HS-5 (cell line): ENCODE data around the gene ALPP.
"Not testable (repeated sequence)": the region's sequence is repeated elsewhere in the genome, so short reads cannot be mapped to it uniquely, and the experiment has no call there.

ENCODE experiments used
- DNase-seq: peaks from one replicate; pipeline ENCODE4 v3.0.0-alpha.2; 2012; ENCODE audit warnings: low read depth

Gene ALPP

DNA sequence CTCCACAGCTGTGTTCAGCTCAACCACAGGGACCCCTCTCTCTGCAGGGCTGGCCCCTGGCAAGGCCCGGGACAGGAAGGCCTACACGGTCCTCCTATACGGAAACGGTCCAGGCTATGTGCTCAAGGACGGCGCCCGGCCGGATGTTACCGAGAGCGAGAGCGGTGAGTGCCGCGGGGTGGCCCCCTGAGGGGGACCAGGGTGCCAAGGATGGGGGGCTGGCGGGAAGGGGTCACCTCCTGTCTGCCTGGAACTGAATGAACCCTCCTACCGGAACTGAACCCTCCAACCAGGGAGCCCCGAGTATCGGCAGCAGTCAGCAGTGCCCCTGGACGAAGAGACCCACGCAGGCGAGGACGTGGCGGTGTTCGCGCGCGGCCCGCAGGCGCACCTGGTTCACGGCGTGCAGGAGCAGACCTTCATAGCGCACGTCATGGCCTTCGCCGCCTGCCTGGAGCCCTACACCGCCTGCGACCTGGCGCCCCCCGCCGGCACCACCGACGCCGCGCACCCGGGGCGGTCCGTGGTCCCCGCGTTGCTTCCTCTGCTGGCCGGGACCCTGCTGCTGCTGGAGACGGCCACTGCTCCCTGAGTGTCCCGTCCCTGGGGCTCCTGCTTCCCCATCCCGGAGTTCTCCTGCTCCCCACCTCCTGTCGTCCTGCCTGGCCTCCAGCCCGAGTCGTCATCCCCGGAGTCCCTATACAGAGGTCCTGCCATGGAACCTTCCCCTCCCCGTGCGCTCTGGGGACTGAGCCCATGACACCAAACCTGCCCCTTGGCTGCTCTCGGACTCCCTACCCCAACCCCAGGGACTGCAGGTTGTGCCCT, 2.9 kb downstream of the ALPP start:
- not testable (repeated sequence) for DNase-seq

DNA sequence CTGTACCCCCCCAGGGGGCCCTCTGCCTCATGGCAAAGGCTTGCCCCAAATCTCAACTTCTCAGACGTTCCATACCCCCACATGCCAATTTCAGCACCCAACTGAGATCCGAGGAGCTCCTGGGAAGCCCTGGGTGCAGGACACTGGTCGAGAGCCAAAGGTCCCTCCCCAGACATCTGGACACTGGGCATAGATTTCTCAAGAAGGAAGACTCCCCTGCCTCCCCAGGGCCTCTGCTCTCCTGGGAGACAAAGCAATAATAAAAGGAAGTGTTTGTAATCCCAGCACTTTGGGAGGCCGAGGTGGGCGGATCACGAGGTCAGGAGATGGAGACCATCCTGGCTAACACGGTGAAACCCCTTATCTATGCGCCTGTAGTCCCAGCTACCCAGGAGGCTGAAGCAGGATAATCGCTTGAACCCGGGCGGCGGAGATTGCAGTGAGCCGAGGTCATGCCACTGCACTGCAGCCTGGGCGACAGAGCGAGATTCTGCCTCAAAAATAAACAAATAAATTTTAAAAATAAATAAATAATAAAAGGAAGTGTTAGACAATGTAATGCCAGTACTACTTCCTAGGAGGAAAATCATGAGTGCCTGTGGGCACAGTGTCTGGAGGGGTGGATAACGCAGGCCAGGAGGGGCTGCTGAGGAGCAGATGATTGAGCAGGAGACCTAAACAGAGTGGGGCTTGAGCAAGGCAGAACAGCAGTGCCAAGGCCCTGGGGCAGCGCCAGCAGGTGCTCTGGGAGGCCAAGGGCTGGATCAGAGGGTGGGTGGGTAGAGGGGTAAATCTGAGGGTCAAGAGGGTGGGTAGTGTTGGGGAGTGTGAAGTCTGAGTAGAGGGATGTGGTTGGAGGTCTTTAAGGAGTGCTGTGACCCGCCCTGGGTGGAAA, 4.0 kb downstream of the ALPP start:
- no peak for DNase-seq

DNA sequence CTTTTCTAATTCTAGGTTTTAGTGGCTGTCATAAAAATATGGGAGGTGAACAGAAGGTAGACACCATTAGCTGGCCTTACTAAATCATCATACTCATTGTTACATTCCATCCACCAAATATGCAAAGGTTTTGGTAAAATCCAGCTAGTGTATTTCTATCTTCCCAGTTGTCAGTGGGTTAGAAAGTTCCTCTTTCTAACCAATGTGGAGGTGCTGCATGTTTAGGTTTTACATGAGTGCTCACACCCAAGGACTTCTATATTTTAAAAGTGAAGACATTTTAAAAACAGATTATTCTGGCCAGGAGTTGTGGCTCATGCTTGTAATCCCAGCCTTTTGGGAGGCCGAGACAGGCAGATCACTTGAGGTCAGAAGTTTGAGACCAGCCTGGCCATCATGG, 5.9 kb downstream of the ALPP start:
- no peak for DNase-seq

DNA sequence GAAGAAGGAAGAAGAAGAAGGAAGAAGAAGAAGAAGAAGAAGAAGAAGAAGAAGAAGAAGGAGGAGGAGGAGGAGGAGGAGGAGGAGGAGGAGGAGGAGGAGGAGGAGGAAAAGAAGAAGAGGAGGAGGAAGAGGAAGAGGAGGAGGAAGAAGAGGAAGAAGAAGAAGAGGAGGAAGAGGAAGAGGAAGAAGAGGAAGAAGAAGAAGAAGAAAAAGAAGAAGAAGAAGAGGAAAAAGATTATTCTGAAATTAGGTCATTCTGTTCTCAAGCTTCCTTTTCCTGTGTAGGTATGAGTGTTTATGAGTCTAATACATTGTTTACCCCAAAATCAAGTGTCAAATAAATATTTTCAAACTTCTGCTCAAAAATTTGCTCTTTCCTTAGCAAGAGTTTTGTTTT, 6.5 kb downstream of the ALPP start:
- DNase-seq = not testable (repeated sequence)

DNA sequence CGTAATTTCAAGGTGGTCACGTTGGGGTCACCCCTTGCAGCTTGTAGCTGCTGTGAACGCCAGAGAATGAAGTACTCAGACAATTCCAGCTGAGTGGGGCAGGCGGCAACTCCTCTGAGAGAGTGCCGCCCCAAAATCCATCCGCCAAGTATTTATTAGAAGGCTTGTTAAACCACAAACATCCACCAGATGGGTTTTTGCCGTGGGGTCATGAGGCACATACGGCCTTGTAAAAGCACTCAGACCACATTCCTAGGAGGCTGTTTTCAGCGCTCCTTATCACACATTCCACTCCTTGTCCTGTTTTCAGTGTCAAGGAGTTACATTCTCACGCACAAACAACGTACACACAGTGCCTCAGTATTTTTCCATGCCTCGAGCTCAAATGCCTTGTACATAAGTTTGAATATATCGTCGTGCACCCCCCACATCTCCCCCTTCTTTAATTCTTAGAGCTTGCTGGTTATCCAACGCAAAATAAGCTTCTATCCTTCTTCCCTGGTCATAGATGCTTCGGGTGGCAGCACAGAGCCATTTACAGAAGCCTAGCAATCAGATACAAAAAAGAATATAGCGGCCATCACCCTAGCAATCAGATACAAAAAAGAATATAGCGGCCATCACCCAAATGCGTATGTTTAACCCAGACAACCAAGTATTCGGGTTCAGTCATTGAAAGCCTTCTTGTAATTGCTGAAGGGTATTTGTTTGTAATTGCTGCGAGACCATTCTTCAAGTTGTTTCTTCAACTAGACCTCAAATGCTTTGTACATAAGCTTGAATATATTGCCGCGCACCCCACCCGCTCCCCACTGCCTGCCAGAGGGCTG, 7.3 kb downstream of the ALPP start:
- DNase-seq = peak; percentile 23

DNA sequence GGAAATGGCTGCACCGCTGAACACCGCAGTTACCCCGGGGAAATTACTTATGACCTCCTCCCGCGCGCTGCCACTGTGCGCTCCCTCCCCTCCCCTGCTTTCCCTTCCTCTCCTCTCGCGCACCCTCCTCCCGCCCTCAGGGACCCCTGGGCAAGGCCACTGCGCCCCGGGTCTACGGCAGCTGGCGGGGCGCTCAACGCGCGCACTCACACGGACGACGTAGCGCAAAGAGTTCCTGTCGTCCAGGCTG, 7.9 kb downstream of the ALPP start:
- DNase-seq = no peak

DNA sequence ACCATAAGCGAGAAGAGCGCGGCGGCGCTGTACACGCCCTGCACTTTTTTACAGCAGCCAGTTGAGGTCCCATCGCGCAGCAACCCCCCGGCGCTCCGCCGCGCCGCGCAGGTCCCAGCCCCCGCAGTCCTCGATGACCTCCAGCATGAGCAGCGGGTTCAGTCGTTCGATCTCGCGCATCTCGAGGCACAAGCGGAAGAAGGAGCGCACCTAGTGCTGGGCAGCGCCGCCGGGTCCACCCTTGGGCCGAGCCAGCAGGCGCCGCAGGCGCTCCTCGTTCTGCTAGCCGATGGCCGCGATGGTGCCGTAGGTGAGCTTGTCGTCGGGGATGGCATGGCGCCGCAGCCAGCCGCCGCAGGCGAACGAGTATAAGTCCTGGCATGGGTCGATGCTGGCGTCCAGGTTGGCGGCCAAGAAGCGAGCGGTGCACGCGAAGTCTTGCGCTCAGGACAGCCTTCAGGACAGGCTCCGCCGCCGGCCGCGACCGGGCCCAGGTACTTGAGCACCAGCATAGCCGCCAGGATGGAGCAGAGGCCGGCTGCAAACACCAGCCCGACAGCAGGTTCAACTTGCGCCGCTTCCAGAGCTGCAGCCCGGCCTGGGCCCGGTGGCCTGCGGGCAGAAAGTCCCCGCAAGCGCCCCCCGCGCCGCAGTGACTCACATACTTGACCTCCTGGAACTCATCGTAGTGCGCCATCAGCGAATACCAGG, 8.3 kb downstream of the ALPP start:
- no peak for DNase-seq

DNA sequence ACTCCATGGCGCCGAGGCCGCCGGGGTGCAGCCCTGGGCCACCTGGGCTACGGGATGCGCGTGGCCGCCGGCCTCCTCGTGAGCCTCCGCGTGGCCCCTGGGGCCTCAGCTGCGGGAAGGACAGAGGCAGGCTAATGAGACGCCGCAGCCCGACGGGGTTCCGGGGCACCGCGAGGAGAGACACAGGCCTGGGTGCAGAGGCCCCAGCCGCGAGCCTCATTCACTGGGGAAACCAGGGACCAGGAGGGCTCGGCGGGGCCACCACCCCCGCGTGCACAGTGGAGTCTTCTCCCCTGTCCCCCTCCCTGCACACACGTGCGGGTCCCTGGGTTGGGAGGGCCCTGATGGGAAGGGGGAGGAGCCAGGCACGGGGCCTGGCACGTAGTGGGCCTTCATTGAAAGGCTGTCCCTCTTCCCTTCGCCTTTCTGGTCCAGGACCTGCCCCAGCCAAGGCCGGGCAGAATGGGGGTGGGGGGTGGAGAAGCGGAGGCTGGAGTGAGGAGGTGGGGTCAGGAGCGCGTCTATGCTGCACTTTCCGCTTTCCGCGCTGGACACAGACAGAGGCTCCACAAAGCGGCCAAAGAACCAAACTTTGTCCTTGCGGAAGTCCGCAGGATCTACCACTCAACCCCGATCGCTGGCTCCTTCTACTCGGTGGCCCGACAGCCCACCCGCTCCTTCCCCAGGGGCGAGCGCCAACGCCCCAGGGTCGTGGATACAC, 9.1 kb downstream of the ALPP start:
- DNase-seq = no peak

DNA sequence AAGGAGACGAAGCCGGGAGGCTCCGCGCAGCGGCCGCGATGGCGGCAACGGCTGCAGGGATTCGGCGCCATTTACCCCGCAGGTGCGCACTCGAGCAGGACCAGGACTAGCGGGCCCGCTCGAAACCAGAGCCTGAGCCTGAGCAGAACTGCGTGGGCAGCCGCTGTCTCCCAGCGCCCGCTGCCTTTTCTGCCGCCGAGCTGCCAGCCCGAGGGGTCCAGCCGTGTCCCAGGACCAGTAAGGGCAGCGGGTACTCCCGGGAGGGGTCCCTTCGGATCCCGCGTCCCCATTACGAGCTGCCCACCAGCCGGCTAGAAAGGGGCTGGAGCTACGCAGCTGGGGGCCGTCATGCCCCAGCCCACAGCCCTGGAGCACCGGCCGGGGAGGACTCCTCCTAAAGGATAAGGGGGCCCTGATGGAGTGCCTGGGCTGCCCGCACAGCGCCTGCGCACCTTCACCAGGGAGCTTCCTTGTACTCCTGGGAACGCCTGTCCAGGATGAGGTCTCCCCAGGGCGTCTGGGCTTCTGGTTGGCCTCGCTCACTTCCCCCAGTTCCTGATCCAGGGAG, 9.9 kb downstream of the ALPP start:
- no peak for DNase-seq

DNA sequence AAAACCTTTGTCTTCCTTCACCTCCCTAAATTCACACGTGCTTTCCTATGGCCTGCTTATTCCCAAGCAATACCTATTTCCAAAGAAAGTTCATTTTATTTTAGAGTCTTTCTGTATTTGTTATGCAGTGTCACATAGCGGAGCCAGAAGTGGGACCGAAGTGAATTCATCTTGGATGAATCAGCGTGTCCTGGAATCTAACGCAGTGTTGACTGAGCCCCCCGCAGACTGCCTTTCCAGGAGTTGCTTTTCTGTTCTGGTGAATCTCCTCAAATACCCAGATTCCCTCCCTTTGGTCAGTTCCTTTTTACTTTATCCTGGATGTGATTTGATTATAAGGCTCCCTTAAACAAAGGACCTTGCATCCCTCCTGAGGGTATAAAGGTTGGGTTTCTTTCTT, 10.8 kb downstream of the ALPP start:
- no peak for DNase-seq

DNA sequence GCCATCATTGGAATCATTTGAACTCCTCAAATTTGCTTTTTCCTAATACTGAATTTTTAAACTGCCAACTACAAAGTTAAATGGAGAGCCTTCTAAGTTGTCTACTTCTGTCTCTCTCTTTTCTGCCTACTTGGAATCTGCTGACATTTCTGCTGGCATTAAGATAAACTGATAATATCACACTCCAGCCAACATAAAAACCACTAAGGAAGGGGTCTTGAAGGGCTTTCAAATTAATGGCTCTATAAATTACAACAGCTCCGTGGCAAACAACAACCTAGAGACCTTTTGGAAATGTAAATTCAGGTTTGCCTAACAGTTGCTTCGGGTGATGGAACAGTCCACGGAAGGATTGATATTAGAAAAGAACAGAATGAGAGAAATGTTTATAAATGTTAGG, 12.1 kb downstream of the ALPP start:
- no peak for DNase-seq

DNA sequence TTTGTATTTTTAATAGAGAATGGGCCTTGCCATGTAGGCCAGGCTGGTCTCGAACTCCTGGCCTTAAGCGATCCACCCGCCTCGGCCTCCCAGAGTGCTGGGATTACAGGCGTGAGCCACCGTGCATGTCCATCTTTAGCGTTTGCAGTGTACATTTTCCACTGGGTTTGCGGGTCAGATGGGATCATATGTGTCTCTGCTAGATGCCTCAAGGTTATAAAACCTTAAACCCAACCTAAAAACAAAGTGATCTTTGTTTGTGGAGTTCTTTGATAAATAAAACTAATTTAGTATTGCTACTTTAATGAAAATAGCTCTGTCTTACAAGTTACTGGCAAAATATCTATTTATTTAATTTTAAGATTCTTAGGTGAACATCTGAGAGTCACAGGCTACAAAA, 15.0 kb downstream of the ALPP start:
- no peak for DNase-seq

DNA sequence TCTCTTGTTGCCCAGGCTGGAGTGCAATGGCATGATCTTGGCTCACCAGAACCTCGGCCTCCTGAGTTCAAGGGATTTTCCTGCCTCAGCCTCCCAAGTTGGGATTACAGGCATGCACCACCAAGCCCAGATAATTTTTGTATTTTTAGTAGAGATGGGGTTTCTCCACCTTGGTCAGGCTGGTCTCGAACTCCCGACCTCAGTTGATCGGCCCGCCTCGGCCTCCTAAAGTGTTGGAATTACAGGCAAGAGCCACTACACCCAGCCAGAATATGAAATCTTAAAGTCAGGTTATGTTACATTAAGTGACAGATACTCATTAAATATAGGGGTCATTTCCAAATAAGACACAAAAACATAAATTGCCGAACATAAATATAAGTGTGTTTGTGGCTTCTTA, 15.9 kb downstream of the ALPP start:
- DNase-seq = not testable (repeated sequence)

DNA sequence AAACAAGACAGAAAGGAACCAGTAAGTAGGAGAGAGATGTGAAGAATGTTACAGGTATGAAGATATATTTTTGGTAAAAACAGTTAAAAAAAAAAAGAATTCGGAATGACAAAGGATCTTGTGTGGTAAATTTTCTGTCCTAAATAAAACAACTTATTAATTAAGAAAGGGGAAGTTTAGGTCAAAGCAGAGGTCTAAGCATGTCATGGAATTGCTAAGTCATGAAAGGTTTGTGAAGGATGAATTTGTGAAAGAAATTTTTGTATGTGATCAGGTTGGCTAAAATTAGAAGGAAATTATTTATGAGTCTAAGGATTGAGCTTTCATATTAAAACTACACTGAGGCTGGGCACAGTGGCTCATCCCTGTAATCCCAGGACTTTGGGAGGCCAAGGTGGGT, 17.0 kb downstream of the ALPP start:
- no peak for DNase-seq

DNA sequence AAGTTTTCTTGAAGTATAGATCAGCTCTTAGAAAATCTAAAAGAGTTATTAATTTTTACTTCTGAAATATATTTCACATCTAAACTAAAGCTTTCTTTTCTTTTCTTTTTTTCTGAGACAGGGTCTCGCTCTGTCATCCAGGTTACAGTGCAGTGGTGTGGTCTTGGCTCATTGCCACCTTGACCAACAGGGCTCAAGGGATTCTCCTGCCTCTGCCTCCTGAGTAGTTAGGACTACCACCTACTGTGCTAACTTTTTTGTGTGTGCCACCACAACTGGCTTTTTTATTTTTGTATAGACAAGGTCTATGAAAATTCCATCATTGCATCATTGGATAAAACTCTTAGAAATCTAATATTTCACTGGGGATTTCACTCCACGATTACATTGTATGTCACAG, 18.1 kb downstream of the ALPP start:
- DNase-seq = no peak

DNA sequence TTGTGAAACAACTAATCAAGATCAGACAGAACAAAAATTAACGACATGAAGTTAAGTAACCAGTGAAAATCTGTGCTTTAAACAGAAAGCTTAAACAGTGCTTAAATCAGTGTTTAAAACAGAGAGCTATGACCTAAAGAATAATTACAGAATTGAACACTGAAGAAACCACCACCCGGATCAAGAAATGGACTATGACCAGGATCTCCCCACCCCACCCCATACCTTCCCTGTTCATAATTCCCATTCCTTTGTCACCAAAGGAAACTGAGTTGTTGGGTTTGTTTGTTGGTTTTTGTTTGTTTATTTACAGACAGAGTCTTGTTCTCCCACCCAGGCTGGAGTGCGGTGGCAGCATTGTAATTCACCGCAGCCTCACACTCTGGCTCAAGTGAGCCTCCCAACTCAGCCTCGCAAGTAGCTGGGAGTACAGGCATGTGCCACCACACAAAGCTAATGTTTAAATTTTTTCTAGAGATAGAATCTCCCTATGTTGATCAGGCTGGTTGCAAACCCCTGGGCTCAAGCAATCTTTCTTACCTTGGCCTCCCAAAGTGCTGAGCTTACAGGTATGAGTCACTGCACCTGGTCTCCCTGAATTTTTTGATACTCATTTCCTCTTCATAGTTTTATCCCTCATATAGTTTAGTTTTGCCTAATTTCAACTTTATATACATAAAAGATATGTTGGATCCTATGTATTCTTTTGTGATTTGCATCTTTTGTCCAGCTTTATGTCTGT, 19.9 kb downstream of the ALPP start:
- DNase-seq = no peak

DNA sequence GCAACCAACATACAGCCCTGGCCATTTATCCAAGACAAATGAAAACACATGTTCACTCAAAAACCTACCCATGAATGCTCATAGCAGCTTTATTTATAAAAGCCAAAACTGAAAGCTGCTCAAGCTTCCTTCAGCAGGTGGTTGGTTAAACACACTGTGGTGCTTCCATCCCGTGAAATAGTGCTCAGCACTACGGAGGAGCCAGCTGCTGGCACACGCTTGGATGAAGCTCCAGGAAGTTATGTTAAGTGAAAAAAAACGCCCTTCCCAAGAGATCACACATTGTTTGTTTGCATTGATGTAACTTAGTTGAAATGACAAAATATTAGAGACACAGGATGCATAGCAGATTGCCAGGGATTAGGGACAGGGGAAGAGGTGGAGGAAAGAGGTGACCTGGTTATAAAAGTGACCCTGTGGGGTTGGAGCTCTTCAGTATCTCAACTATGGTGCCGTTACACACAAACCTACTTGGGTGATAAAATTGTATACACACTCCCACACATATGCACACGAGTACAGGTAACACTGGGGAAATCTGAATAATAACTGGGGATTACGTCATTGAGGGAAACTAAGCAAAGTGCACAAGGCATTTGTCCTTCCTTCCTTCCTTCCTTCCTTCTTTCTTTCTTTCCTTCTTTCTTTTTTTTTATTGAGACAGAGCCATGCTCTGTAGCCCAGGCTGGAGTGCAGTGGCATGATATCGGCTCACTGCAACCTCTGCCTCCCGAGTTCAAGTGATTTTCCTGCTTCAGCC, 21.9 kb downstream of the ALPP start:
- no peak for DNase-seq

DNA sequence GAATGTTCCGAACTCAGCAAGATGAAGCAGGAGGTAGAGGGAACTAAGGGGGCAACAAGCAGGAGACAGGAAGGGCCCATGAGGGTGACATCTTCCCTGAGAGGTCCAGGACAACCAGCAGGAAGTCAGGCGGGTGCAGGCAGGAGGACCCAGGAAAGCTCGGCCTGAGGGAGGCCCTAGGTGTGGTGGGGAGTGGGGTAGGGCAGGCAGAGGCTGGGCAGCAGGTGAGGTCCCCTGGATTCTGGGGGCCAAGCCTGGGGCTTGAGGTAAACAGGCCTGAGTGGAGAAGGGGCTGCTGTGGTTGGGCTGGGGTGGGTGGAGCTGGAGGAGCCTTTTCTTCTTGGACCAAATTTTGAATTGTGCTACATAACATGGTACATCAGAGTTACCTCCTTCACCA, 24.0 kb downstream of the ALPP start:
- no peak for DNase-seq

DNA sequence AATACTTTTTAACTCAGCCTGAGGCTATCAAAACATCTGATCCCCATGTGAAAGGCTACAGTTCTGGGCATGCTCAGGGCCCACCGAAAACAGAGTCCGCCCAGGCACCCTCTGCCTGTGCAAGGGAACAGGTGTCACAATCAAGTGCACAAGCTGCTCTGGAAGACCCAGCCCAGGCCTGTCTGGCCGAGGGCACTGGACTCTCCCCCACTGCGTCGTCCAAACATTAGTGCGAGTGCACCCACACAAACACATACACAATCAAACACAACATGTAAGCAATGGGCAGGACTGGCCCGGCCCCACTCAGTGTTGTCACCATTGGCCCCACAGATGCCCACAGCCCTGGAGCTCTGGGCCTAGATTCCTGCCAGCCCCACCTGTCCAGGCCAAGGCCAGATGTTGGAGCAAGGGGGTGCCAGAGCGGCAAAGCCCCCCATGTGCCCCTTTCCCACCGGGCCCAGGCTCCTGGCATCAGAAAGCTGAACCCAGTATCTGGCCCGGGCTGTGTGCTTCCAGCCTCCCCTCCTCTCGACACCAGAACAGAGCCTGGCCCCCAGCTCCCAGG, 27.5 kb downstream of the ALPP start:
- no peak for DNase-seq
